Nephron progenitor cell (in vitro differentiated cells): ENCODE results near the gene SOCS1.
"Not testable (repeated sequence)": the region's sequence is repeated elsewhere in the genome, so short reads cannot be mapped to it uniquely, and the experiment has no call there.

Experiments
- DNase-seq: peaks from one replicate; pipeline ENCODE4 v3.0.0; 2021
- H3K27ac Mint-ChIP-seq: 2 replicates; pipeline ENCODE4 v1.8.0; 2021; ENCODE audit warnings: mild to moderate bottlenecking, moderate library complexity, mixed read lengths
- H3K27me3 Mint-ChIP-seq: 2 replicates; pipeline ENCODE4 v1.8.0; 2021; ENCODE audit warnings: mild to moderate bottlenecking, low read depth, mixed read lengths; ENCODE audit not compliant: poor library complexity
- H3K36me3 Mint-ChIP-seq: 2 replicates; pipeline ENCODE4 v1.8.0; 2021; ENCODE audit warnings: low read depth, mixed read lengths
- H3K4me1 Mint-ChIP-seq: 2 replicates; pipeline ENCODE4 v1.8.0; 2021; ENCODE audit warnings: mixed read lengths
- H3K4me3 Mint-ChIP-seq: 2 replicates; pipeline ENCODE4 v1.8.0; 2021; ENCODE audit warnings: mild to moderate bottlenecking, moderate library complexity, mixed read lengths
- H3K9me3 Mint-ChIP-seq: 2 replicates; pipeline ENCODE4 v1.8.0; 2021; ENCODE audit warnings: mild to moderate bottlenecking, moderate library complexity, mixed read lengths
- CTCF ChIP-seq: fragments of 200-600 bp; sonication (generic); IDR thresholded peaks from 2 replicates; pipeline ENCODE4 v1.5.0; 2021; ENCODE audit warnings: antibody characterized with exemption

The SOCS1 gene

GRCh38 chr16:11299865-11300559, 44.0 kb upstream of the SOCS1 start:
- no peaks in the 10 kb centered on the region for H3K36me3 Mint-ChIP-seq
- TF ChIP-seq CTCF, result no peak
- no peak overlapping the region for H3K4me3 Mint-ChIP-seq
- no peak for DNase-seq
- H3K4me1 Mint-ChIP-seq, result peaks cover 27% of the 10 kb centered on the region
- H3K27ac Mint-ChIP-seq, result no peak overlapping the region
- no peaks in the 10 kb centered on the region for H3K9me3 Mint-ChIP-seq
- H3K27me3 Mint-ChIP-seq, result peaks cover 26% of the 10 kb centered on the region

- H3K4me3 Mint-ChIP-seq, H3K27ac Mint-ChIP-seq, H3K9me3 Mint-ChIP-seq, DNase-seq, H3K36me3 Mint-ChIP-seq: not testable (repeated sequence)
- Mint-ChIP-seq H3K27me3 (peaks cover 22% of the 10 kb centered on the region), H3K4me1 (peaks cover 27% of the 10 kb centered on the region)
These were observed 43.0 kb upstream of the SOCS1 start for GRCh38 chr16:11298950-11299547.

- no peaks in the 10 kb centered on the region for H3K36me3 Mint-ChIP-seq
- no peak for TF ChIP-seq CTCF
- H3K27ac Mint-ChIP-seq, result no peak overlapping the region
- peaks cover 17% of the 10 kb centered on the region for H3K27me3 Mint-ChIP-seq
- H3K4me3 Mint-ChIP-seq, result no peak overlapping the region
- no peak for DNase-seq
- H3K4me1 Mint-ChIP-seq, result peaks cover 27% of the 10 kb centered on the region
- H3K9me3 Mint-ChIP-seq, result no peaks in the 10 kb centered on the region
These were observed 42.3 kb upstream of the SOCS1 start for GRCh38 chr16:11298143-11298900.

GRCh38 chr16:11297492-11298142, 41.6 kb upstream of the SOCS1 start:
- Mint-ChIP-seq H3K4me1 (peaks cover 32% of the 10 kb centered on the region), H3K9me3 (no peaks in the 10 kb centered on the region), H3K27ac (no peak overlapping the region), H3K4me3 (no peak overlapping the region), H3K27me3 (peaks cover 17% of the 10 kb centered on the region), H3K36me3 (no peaks in the 10 kb centered on the region)
- no peak for TF ChIP-seq CTCF
- peak; percentile 42 for DNase-seq

GRCh38 chr16:11296706-11297491, 40.9 kb upstream of the SOCS1 start:
- no peak for TF ChIP-seq CTCF
- Mint-ChIP-seq H3K27me3 (peaks cover 17% of the 10 kb centered on the region), H3K9me3 (no peaks in the 10 kb centered on the region), H3K27ac (no peak overlapping the region), H3K4me1 (peaks cover 38% of the 10 kb centered on the region), H3K36me3 (no peaks in the 10 kb centered on the region), H3K4me3 (no peak overlapping the region)
- no peak for DNase-seq

GRCh38 chr16:11296351-11296705, 40.3 kb upstream of the SOCS1 start:
- Mint-ChIP-seq H3K27ac (no peak overlapping the region), H3K27me3 (peaks cover 14% of the 10 kb centered on the region), H3K36me3 (no peaks in the 10 kb centered on the region), H3K4me1 (peaks cover 44% of the 10 kb centered on the region), H3K9me3 (no peaks in the 10 kb centered on the region), H3K4me3 (no peak overlapping the region)
- no peak for DNase-seq
- no peak for TF ChIP-seq CTCF
